GM18498 (cell line): Measurements from ENCODE around the gene JPT2.

ENCODE experiments used
- ATAC-seq: cut with Tn5 transposase; IDR thresholded peaks from one replicate; pipeline ENCODE4 v1.9.1; 2021; ENCODE audit warnings: mild to moderate bottlenecking, moderate library complexity; ENCODE audit not compliant: unreplicated experiment

Gene JPT2

DNA sequence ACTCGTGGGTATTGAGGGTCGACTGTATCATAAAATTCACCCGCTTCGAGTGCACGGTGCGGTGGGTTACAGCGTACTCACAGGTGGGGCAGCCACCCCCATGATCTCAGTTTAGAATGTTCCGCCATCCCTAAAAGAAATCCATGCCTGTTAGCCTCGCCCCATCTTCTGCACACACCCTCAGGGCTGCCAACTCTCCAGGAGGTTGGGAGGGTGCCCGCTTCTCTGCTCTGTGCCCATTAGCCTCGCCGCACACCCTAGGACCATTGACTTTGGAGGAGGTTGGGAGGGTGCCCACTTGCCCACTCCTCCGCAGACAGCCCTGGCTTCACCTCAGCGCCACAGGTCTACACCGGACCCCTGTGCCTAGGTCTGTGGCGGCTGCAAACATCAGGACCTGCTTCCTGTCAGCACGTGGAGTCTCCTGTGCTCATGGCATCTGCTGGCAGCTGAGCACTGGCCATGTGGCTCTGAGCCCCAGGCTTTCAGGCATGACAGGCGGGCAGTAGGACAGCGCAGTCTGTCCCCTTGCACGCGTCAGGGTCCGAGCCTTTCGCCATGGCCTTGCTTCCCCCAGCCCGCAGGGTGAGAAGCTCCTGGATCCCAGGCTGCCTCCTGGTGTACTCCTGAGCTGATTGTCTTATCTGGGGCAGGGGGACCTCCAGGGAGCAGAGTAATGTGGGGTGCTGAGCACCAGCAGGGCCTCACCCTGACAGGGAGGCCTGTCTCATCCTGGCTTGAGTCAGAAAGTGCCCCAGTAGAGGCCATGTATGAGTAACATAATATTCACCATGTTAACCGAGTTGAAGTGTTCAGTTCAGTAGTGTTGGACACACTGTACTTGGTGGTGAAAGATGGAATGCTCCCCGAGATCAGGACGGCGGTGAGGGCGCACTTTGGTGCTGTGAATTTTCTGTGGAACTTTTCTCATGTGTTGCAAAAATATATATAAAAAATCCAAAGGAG is 71.4 kb downstream of the JPT2 start:
- ATAC-seq = no peak
